Tibial nerve (tissue), 4 donors: ENCODE measurements around the gene FAM219B. TPM values are rescaled to one million over a fixed set of nuclear protein-coding genes. Genes with fewer than 3 reads are reported as not detected.
A peak's percentile ranks its signal among the peaks of the same experiment; 100 is the strongest.

Experiments used
- DNase-seq, 2 donors: peaks; one replicate each; pipeline ENCODE4 v3.0.0-alpha.2; 2019; ENCODE audit warnings: low spot score in 2 of 2
- H3K27ac ChIP-seq, 4 donors: fragments of 200-600 bp; sonication (generic) in 3 of 4; one replicate each; pipeline ENCODE4 v1.5.1; 2017 to 2019; ENCODE audit warnings: mild to moderate bottlenecking in 1 of 4
- H3K27me3 ChIP-seq, 2 donors: fragments of 200-600 bp; sonication (generic) in 1 of 2; one replicate each; pipeline versions ENCODE4 v1.5.1 to v1.6.0; 2017 to 2019
- H3K36me3 ChIP-seq, 3 donors: fragments of 200-600 bp; sonication (generic); one replicate each; pipeline ENCODE4 v1.5.1; 2018 to 2019
- H3K4me1 ChIP-seq, 4 donors: fragments of 200-600 bp; sonication (generic) in 3 of 4; one replicate each; pipeline ENCODE4 v1.5.1; 2017 to 2019
- H3K4me3 ChIP-seq, 4 donors: fragments of 200-600 bp; sonication (generic) in 3 of 4; one replicate each; pipeline ENCODE4 v1.5.1; 2017 to 2019; ENCODE audit warnings: mild to moderate bottlenecking in 1 of 4, moderate library complexity in 1 of 4
- H3K9me3 ChIP-seq, 4 donors: fragments of 200-600 bp; sonication (generic) in 3 of 4; one replicate each; pipeline ENCODE4 v1.5.1; 2017 to 2019
- CTCF ChIP-seq, 5 experiments: fragments of 200-600 bp in 3 of 5; fragments of 450-650 bp in 2 of 5; sonication (generic) in 3 of 5; IDR thresholded peaks; one replicate each; pipeline ENCODE4 v1.5.1; 2016 to 2019; ENCODE audit warnings: antibody characterized with exemption in 5 of 5, mild to moderate bottlenecking in 3 of 5, moderate library complexity in 2 of 5
- EP300 ChIP-seq, 2 donors: sonication (generic); formaldehyde crosslinking; IDR thresholded peaks; one replicate each; pipeline ENCODE4 v1.6.1; 2017; ENCODE audit warnings: antibody characterized with exemption in 2 of 2, mild to moderate bottlenecking in 1 of 2
- POLR2A ChIP-seq, 2 donors: fragments of 450-650 bp; IDR thresholded peaks; one replicate each; pipeline ENCODE4 v1.6.1; 2017; ENCODE audit warnings: antibody characterized with exemption in 2 of 2, mild to moderate bottlenecking in 2 of 2, moderate library complexity in 2 of 2
- WGBS, 2 donors: methylation state at CpG; one replicate each; pipeline ENCODE4 v1.1.5; 2018; 5-methylcytosine and 5-hydroxymethylcytosine counted together
- total RNA-seq, 4 donors: library from RNA; depleted of rRNA; stranded (reverse); fragments of >200 nt; gene quantifications; one replicate each; pipeline ENCODE4 v1.1.0, GENCODE V29; 2016

Gene FAM219B
- total RNA-seq, 4 donors from 2014 or later: 59.4 to 84.6 (median 80.7) TPM

GRCh38 chr15:74873036-74873755 lies 33.5 kb downstream of the FAM219B start, which contains the start of gene SCAMP2:
Gene SCAMP2 (minus strand): TSS chr15:74873365. CDS start chr15:74873255, 110 bp downstream.
- no peaks in the 10 kb centered on the region for H3K36me3 ChIP-seq
- peak within 1 kb of the TSS; percentile 69 to 76 (median 75) for H3K4me3 ChIP-seq
- H3K27me3 ChIP-seq: no peaks in the 10 kb centered on the region
- TF ChIP-seq CTCF (IDR thresholded peaks at IDR 0.05) (peak in 1 of 5 experiments; percentile 39), POLR2A (IDR thresholded peaks at IDR 0.05) (peak; percentile 63 to 87), EP300 (IDR thresholded peaks at IDR 0.05) (peak in 1 of 2 donors; percentile 92)
- peak; percentile 85 to 90 for DNase-seq
- peak within 1 kb of the TSS; percentile 91 to 97 (median 92) for H3K27ac ChIP-seq
- peaks cover 0 to 51% (median 42%) of the 10 kb centered on the region in 4 donors for H3K4me1 ChIP-seq
- WGBS, 2 donors: 0% methylated on average over 25 to 29 of the region's 52 CpGs
- no peaks in the 10 kb centered on the region for H3K9me3 ChIP-seq

DNA sequence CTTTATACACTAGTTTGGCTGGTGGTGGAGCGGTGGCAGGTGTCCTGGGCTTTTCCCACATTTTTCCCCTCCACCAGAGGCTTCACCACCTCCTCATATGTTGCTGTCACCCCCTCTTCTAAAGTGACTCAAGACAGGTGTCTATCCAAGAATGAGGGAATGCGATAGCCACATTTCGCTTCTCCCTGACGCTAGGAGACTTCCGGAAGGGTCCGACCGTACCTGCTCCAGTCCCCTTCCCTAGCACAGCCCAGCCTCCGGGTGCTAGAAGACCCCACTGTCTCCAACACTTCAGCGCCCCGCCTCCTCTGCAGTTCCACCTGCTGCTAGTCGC lies 34.0 kb downstream of the FAM219B start:
- WGBS, 2 donors: 0 to 3% methylated on average over 11 of the region's 11 CpGs
- H3K9me3 ChIP-seq: no peaks in the 10 kb centered on the region
- peak overlapping the region; percentile 69 to 76 (median 75) for H3K4me3 ChIP-seq
- TF ChIP-seq POLR2A (IDR thresholded peaks at IDR 0.05) (no peak), CTCF (IDR thresholded peaks at IDR 0.05) (no peak), EP300 (IDR thresholded peaks at IDR 0.05) (no peak)
- no peak for DNase-seq
- peak overlapping the region; percentile 91 to 97 (median 92) for H3K27ac ChIP-seq
- no peaks in the 10 kb centered on the region for H3K27me3 ChIP-seq
- peaks cover 0 to 56% (median 47%) of the 10 kb centered on the region in 4 donors for H3K4me1 ChIP-seq
- H3K36me3 ChIP-seq: no peaks in the 10 kb centered on the region

GRCh38 chr15:74870436-74871215 lies 36.0 kb downstream of the FAM219B start:
- Histone ChIP-seq H3K9me3 (no peaks in the 10 kb centered on the region), H3K27me3 (no peaks in the 10 kb centered on the region), H3K4me3 (peak overlapping the region in 1 of 4 donors; percentile 0), H3K4me1 (peaks cover 0 to 73% (median 64%) of the 10 kb centered on the region in 4 donors), H3K27ac (peak overlapping the region in 3 of 4 donors; percentile 67 to 93 (median 92)), H3K36me3 (peaks cover 0 to 5% (median 0%) of the 10 kb centered on the region in 3 donors)
- 31 to 46% methylated on average over 6 of the region's 6 CpGs for WGBS, 2 donors
- TF ChIP-seq EP300 (IDR thresholded peaks at IDR 0.05) (peak in 1 of 2 donors; percentile 15), POLR2A (IDR thresholded peaks at IDR 0.05) (no peak)
- no peak for DNase-seq

DNA sequence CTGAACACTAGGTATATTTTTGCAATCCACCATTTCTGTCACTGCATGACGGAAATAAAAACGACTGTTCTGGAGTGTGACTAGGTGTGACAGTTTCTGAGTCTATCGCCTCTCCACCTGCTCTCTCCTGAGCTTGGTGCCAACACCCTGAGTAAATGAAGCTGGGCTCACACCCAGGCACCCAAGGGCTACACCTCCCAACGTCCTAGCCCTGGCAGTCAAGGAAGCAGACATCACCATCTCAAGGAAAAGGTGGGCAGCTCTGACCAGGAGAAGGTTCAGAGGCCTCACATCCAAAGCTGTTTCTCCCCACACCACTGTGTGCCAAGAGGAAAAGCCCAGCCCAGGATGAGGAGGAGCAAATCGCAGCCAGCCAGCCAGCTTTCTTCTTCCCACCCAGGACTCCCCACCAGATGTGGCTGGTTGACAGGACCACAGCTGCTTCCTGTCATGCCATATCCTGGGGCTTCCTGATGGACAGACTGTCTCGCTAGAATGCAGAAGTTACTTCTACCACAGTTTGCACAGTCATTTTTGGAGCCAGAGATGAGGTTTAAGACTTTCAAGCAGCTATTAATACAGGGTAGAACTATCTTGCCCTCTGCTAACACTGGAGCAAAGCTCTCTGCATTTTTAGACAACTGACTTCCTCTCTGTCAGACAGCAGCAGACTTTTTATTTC lies 36.8 kb downstream of the FAM219B start:
- no peak for TF ChIP-seq POLR2A (IDR thresholded peaks at IDR 0.05)
- peak in 1 of 2 donors; percentile 66 for TF ChIP-seq EP300 (IDR thresholded peaks at IDR 0.05)
- no peak for TF ChIP-seq CTCF (IDR thresholded peaks at IDR 0.05)
- DNase-seq: peak in 1 of 2 donors; percentile 59
- H3K9me3 ChIP-seq: no peaks in the 10 kb centered on the region
- no peak overlapping the region for H3K4me3 ChIP-seq
- H3K4me1 ChIP-seq: peaks cover 0 to 73% (median 64%) of the 10 kb centered on the region in 4 donors
- H3K36me3 ChIP-seq: peaks cover 0 to 5% (median 0%) of the 10 kb centered on the region in 3 donors
- H3K27ac ChIP-seq: peak overlapping the region in 3 of 4 donors; percentile 67 to 93 (median 92)
- no peaks in the 10 kb centered on the region for H3K27me3 ChIP-seq
- 52 to 56% methylated on average over 6 of the region's 6 CpGs for WGBS, 2 donors

DNA sequence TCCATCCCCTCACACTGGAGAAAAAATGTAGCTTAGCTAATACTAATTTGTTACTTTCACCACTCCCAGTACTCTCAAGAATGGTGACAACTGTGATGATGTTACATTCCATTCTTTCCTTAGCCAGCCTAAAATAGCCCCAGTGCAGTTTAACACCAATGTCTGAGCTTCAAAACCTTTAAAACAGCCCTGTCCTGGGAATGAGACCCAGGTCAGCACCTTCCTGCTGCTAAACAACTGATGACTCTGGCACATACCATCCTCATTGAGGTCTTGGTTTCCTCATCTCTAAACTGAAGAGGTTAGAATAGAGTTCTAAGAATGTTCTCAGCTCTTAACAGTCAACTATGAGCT lies 37.3 kb downstream of the FAM219B start:
- no peak overlapping the region for H3K4me3 ChIP-seq
- no peaks in the 10 kb centered on the region for H3K27me3 ChIP-seq
- peaks cover 0 to 77% (median 64%) of the 10 kb centered on the region in 4 donors for H3K4me1 ChIP-seq
- H3K36me3 ChIP-seq: peaks cover 0 to 5% (median 0%) of the 10 kb centered on the region in 3 donors
- DNase-seq: no peak
- H3K9me3 ChIP-seq: no peaks in the 10 kb centered on the region
- peak overlapping the region in 3 of 4 donors; percentile 67 to 93 (median 92) for H3K27ac ChIP-seq
- no peak for TF ChIP-seq POLR2A (IDR thresholded peaks at IDR 0.05)
- no peak for TF ChIP-seq EP300 (IDR thresholded peaks at IDR 0.05)
- TF ChIP-seq CTCF (IDR thresholded peaks at IDR 0.05): no peak
